GM21528 (cell line): ENCODE results near the gene RAD52.
"Not testable (repeated sequence)": the region's sequence is repeated elsewhere in the genome, so short reads cannot be mapped to it uniquely, and the experiment has no call there.

ENCODE experiments used
- ATAC-seq: cut with Tn5 transposase; IDR thresholded peaks from one replicate; pipeline ENCODE4 v1.9.1; 2021; ENCODE audit warnings: mild to moderate bottlenecking, moderate library complexity; ENCODE audit not compliant: unreplicated experiment, low FRiP score

Gene RAD52

DNA sequence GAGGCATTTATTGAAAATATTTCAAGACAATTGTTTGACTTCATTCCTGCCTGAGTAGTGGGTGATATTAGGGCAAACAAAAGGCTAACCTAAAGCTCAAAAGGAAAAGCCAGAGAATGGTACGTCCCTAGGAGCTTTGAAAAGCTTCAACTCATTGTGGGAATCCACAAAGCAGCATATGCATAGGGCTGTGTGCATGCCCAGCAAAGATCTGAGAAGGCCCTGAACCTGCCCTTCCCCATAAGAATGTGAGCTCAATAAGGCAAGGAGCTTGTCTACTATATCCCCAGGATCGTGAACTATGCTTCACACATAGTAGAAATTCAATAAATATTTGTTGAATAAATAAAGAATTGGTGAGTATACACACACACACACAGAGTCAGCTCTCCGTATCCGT, 19.1 kb upstream of the RAD52 start:
- ATAC-seq, result no peak

GRCh38 chr12:967641-968040, 18.1 kb upstream of the RAD52 start:
- no peak for ATAC-seq

DNA sequence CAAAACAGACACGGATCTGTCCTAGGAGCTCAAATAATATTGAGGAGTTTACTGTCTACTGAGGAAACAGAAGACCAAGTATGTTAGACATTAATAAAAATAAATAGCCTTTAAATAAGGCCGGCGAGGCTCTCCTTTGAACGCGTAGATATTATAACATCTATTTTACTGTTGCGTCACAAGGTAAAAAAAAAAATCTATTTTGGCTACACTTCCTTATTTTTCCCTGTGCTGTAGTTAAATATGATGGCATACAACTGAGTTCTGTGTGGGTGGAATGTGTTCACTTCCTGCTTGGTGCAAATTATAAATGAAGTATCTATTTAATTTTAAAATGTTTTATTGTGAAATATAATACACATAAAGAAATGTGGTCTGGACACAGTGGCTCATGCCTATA, 17.2 kb upstream of the RAD52 start:
- ATAC-seq, result no peak

GRCh38 chr12:958588-959123, 9.2 kb upstream of the RAD52 start:
- no peak for ATAC-seq

GRCh38 chr12:955939-956338, 6.4 kb upstream of the RAD52 start:
- ATAC-seq, result no peak

DNA sequence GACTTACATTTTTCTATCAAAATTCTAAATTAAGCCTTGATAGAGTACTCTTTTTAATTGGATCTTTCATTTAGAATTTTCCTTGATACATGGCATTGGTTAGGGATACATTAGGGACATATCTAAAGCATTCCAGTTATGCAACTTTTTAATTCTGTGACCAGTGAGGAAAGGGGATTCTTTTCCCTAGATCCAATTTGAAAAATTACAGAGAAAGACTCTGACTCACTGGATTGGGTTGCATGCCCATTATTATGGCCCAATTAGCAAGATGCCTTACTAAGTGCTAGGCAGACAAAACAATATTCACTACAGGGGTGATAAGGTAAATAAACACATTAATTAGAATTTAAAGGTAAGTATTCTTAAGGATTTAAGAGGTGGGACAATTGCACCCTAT, 5.2 kb upstream of the RAD52 start:
- no peak for ATAC-seq

DNA sequence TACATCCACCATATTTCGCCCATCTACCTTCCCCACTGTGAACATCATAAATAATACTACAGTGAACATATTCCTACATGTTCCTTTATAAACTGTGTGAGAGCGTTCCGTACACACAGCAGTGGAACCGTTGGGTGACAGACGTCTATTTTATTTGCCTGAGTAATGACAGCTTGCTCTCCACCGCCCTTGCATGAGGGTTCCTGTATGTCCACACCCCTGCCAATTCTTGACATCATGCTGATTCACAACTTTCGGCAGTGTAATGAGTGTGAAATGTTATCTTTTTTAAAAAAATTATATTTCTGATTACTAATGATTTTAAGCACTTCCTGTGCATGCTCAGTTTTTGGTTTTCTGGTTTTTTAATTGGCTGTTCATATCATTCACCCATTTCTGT, 4.3 kb upstream of the RAD52 start:
- no peak for ATAC-seq

GRCh38 chr12:951176-951575, 1.7 kb upstream of the RAD52 start:
- no peak for ATAC-seq

GRCh38 chr12:948238-948637, 1.3 kb downstream of the RAD52 start:
- no peak for ATAC-seq

DNA sequence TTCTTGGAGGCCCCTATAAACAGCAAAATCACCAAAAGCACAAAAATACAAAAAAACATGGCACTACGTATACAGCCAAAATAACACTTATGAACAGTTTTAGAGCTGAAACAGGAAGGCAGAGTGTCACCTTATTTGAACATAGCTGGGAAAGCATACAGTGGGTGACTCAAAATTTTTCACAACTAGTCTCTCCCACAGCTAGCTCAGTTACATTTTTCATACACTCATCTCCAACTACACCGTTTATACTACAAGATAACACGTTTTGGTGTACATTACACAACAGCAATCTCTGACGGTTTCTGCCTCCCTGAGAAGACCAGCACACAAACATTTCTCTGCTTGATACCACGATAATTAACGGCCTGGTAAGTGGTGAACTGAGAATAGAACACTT, 2.9 kb downstream of the RAD52 start:
- ATAC-seq, result no peak

DNA sequence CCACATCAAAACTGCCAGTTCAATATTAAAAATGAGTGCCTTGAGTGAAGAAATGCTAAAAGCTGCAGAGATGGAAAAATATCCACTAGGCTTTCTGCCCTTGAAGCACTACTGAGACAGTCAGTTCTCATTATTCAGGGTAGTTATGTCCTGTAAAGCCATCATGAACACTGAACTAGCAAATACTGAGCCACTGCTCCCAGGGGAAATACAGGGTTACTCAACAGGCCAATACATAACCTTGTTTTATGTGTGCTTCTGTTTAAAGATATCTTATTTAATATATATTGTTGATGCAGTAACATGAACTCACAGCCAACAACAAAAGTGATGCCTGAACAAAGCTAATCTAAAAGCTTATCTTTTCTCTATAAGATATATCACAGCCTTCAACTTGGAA, 3.3 kb downstream of the RAD52 start:
- no peak for ATAC-seq

DNA sequence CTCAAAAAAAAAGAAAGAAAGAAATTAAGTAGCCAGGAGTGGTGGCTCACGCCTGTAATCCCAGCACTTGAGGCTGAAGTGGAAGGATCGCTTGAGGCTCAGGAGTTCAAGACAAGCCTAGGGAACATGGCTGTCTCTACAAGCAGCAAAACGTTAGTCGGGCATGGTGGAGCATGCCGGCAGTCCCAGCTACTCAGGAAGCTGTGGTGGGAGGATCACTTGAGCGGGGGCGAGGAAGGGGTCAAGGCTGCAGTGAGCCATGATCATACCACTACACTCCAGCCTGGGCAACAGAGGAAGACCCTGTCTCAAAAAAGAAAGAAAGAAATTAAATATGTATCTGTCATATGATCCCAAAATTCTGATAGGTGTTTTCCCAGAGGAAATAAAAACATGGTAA, 5.3 kb downstream of the RAD52 start:
- ATAC-seq, result no peak

DNA sequence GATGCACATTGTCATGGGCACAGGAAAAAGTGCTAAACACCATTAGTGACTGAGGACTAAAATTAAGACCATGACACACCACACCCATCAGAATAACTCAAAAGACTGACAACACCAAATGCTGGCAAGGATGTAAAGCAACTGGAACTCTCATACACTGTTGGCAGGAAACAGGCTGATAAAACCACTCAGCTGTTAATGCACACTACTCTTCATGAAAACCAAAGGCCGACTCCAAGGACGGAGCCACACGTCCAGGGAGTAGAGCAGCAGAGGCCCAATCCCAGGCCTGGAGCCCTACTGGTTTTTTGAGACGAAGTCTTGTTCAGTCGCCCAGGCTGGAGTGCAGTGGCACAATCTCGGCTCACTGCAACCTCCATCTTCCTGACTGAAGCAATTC, 6.4 kb downstream of the RAD52 start:
- no peak for ATAC-seq

DNA sequence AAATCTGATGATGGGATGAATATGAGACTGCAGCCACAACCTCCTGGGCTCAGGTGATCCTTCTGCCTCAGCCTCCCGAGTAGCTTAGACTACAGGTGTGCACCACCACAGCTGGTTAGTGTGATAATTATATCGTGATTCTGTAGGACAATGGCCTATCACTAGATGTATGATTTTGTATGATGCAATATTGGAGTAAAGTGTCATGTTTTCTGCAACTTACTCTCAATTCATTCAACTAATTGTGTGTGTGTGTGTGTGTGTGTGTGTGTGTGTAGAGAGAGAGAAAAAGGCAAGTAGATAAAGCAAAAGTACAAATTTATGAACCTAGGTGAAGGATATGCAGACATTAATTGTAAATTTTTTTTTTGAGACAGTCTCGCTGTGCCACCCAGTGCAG, 10.7 kb downstream of the RAD52 start:
- no peak for ATAC-seq

GRCh38 chr12:936377-937345, 12.8 kb downstream of the RAD52 start:
- no peak for ATAC-seq

GRCh38 chr12:935891-936290, 13.6 kb downstream of the RAD52 start:
- not testable (repeated sequence) for ATAC-seq

DNA sequence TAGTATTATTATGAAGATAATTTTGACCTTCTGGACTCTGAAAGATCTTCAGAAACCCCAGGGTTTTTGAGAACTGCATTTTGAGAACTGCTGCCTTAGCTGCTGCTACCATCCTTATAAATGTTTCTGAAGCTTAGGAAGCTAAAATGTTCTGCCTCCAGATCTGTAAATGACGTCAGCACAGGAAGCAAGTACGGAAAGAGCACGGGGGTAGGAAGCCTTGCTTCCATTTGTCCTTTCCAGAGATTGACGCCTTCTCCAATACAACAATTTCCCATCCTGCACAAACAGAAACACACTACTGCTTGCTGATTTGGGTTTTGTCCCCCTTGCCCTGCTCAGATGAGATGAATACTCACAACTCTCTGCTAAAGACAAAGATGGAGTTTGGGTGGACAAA, 17.9 kb downstream of the RAD52 start:
- ATAC-seq, result no peak

- ATAC-seq, result no peak
These were observed 18.4 kb downstream of the RAD52 start for GRCh38 chr12:931060-931459.

- no peak for ATAC-seq
These were observed 22.9 kb downstream of the RAD52 start for GRCh38 chr12:926641-927040.

DNA sequence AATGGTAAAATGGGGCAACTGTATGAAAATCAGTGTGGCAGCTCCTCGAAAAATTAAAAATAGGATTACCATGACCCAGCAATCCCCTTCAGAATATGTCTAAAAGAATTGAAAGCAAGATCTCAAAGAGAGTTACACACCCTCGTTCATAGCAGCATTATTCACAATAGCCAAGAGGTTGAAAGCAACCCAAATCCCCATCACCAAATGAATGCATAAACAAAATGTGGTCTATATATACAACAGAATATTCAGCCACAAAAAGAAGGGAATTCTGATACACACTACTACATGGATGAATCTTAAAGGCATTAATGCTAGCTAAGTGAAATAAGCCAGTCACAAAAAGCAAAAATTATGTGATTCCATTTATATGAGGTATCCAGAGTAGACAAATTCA, 27.2 kb downstream of the RAD52 start:
- ATAC-seq, result no peak

GRCh38 chr12:920676-921075, 28.8 kb downstream of the RAD52 start:
- ATAC-seq, result no peak
